Activated T-helper 17 cell treated with anti-CD3 and anti-CD28 coated beads, Interleukin-2, amount 50 U/mL, for 72 hours (primary cell): ENCODE results near the gene FAAP20. TPM values are rescaled to one million over a fixed set of nuclear protein-coding genes. Genes with fewer than 3 reads are reported as not detected.

Experiments
- ATAC-seq: fragments of 150-1000 bp; cut with Tn5 transposase; replicated peaks from 2 replicates; pipeline ENCODE4 v1.10.0; 2021; ENCODE audit warnings: mild to moderate bottlenecking, moderate library complexity
- H3K27ac Mint-ChIP-seq: one replicate; pipeline ENCODE4 v1.8.0; 2022; ENCODE audit warnings: mixed read lengths
- H3K27me3 Mint-ChIP-seq: one replicate; pipeline ENCODE4 v1.8.0; 2022; ENCODE audit warnings: mixed read lengths
- H3K36me3 Mint-ChIP-seq: one replicate; pipeline ENCODE4 v1.8.0; 2022; ENCODE audit warnings: low read depth, mild to moderate bottlenecking, mixed read lengths
- H3K4me1 Mint-ChIP-seq: one replicate; pipeline ENCODE4 v1.8.0; 2022; ENCODE audit warnings: mixed read lengths
- H3K4me3 Mint-ChIP-seq: one replicate; pipeline ENCODE4 v1.8.0; 2022; ENCODE audit warnings: mild to moderate bottlenecking, mixed read lengths
- H3K9me3 Mint-ChIP-seq: one replicate; pipeline ENCODE4 v1.8.0; 2022; ENCODE audit warnings: mixed read lengths
- total RNA-seq, 2 donors: library from RNA; stranded (reverse); gene quantifications; one replicate each; pipeline ENCODE4 v1.2.3, GENCODE V29; 2022

FAAP20 gene
- total RNA-seq, 2 donors from 2014 or later = 56.7 to 68.3 TPM

DNA sequence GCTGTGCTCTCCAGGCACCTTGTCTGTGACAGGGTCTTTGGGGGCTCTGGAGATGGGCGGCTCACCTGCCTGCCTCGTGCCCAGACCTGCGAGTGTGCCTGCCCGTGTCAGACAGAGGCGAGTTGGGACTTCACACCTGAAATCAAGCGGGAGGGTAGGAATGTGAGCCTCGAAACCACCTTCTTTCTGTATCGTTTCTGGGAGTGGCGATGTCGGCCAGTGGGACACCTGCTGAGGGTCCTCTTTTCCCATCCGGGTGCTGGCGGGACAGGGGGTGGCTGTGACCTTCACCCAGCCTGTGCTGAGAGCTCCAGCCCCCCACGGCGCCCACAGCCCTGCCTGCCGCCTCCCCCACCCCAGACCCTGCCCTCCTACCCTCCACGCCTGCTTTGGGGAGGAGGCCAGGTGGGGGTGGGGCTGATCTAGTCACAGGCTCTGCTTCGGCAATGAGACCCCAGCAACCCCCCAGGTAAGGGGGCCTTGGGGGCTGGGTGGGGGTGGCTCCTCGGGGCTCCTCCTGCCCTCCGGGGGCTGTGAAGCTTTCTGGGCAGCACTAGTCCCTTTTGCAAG, 15.6 kb upstream of the FAAP20 start:
- H3K27ac Mint-ChIP-seq = no peak overlapping the region
- H3K36me3 Mint-ChIP-seq = no peaks in the 10 kb centered on the region
- no peaks in the 10 kb centered on the region for H3K9me3 Mint-ChIP-seq
- no peaks in the 10 kb centered on the region for H3K4me1 Mint-ChIP-seq
- H3K4me3 Mint-ChIP-seq = no peak overlapping the region
- no peak for ATAC-seq
- H3K27me3 Mint-ChIP-seq = no peaks in the 10 kb centered on the region

DNA sequence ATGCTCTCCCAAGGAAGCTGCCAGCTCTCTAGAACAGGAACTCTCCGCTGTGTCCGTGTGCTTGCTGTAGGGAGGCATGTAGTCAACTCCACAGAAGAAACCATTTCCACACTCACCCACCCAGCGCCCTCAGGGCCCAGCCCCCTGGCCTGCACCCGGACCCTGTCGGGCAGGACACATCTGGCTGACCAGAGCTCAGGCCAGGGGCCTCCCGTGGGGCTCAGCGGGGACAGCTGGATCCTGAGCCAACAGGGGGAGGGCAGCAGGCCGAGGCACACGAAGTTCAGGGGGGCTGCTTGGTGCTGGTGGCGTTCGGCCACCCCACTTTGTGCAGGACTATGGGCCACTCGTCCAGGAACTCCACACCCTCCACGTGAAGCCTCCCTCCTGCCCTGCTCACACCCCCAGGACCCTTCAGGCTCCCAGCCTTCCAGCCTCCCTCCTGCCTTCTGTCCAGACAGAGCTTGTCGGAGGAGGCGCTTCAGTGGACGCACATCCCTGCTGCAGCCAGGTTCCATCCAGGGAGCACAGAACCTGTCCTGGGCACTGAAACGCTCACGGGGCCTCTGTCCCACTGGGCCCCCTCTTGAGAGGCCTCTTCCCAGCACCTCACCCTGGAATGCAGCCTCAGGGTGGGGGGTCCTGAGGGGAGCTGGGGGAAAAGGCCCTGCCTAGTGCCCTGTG, 15.0 kb upstream of the FAAP20 start:
- Mint-ChIP-seq H3K4me3 (no peak overlapping the region), H3K9me3 (no peaks in the 10 kb centered on the region), H3K27me3 (no peaks in the 10 kb centered on the region), H3K27ac (no peak overlapping the region), H3K36me3 (no peaks in the 10 kb centered on the region), H3K4me1 (no peaks in the 10 kb centered on the region)
- no peak for ATAC-seq

DNA sequence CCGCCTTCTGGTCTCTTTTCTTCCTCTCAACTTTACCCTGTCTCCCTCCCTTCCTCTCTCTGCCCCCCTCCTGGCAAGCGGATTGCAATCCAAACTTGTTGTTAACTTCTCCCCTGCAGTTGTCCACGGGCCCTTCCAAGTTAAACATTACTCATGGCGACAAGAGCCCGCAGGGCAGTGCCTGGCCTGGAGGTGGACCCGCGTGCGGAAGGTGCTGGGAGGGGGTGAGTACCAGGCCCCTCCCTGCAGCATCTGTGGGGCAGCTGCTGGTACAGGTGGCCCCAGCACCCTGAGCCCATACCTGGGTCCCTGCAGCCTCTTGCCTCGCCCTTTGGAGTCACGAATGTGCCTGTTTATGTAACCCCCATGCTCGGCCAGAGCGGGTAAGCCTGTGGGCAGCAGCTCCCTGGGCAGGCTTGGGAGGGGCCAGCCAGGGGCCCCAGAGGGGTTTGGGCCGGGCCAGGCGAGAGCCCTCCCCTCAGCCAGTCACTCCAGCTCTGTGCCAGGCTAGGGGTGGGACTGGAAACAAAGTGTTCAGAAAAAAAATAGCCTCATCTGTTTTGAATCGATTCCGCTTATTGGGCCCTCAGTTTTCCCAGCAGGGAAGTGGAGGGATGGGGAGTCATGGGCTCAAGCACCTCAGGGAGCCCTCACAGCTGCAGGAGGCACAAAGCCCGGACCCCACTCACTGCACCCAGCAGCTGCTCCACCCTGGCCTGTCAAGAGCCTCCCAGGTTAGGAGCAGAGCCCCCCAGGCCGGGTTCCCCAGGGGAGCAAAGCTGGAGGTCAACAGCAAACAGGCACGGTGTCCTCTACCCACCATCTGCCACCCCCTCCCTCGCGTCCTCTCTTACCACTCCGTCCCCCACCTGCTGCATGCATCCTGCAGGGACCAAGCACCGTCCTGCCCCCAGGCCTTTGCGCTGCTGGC, 14.0 kb upstream of the FAAP20 start:
- Mint-ChIP-seq H3K36me3 (no peaks in the 10 kb centered on the region), H3K9me3 (no peaks in the 10 kb centered on the region), H3K27me3 (no peaks in the 10 kb centered on the region), H3K4me1 (no peaks in the 10 kb centered on the region), H3K27ac (no peak overlapping the region), H3K4me3 (no peak overlapping the region)
- no peak for ATAC-seq

DNA sequence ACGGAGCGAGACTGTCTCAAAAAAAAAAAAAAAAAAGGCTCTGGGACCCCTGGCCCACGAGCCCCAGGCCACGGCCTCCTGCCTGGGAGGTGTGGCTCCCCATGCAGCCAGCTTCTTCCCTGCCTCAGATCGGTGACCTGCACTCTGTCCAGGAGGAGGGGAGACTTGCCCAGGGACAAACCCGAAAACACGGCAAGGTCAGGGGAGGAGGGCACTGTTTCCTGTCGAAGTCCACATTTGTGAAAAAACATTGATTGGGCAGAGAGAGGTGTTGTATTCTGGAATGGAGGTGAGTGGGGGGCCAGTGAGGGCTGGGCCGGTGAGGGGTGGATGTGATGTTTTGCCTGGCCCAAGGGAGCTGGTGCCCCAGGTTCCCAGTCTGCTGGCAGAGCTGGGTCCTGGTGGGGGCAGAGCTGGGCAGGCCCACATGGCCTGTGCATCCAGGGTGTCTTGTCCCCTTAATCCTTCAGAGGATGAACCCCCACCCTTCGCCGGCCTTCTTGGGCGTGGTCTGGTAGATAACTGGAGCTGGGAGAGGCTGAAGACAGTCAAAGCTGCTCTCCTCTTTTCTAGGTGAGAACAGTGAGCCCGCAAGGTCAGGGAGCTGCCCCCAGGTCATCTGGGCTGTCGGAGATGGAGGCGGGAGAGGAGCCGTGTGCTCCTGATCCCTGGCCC, 12.4 kb upstream of the FAAP20 start:
- no peaks in the 10 kb centered on the region for H3K4me1 Mint-ChIP-seq
- no peak overlapping the region for H3K27ac Mint-ChIP-seq
- H3K4me3 Mint-ChIP-seq = no peak overlapping the region
- no peaks in the 10 kb centered on the region for H3K36me3 Mint-ChIP-seq
- no peaks in the 10 kb centered on the region for H3K9me3 Mint-ChIP-seq
- ATAC-seq = no peak
- H3K27me3 Mint-ChIP-seq = no peaks in the 10 kb centered on the region

GRCh38 chr1:2205191-2205952, 10.8 kb upstream of the FAAP20 start:
- ATAC-seq = peak; percentile 85
- Mint-ChIP-seq H3K4me3 (peak overlapping the region; percentile 39), H3K36me3 (no peaks in the 10 kb centered on the region), H3K27ac (no peak overlapping the region), H3K27me3 (no peaks in the 10 kb centered on the region), H3K9me3 (no peaks in the 10 kb centered on the region), H3K4me1 (no peaks in the 10 kb centered on the region)

GRCh38 chr1:2204415-2205190, 10.0 kb upstream of the FAAP20 start:
- Mint-ChIP-seq H3K27ac (no peak overlapping the region), H3K36me3 (no peaks in the 10 kb centered on the region), H3K4me1 (peaks cover under 1% of the 10 kb centered on the region), H3K9me3 (no peaks in the 10 kb centered on the region), H3K4me3 (no peak overlapping the region), H3K27me3 (no peaks in the 10 kb centered on the region)
- ATAC-seq = peak; percentile 24

- H3K36me3 Mint-ChIP-seq = no peaks in the 10 kb centered on the region
- ATAC-seq = no peak
- H3K4me1 Mint-ChIP-seq = peaks cover 4% of the 10 kb centered on the region
- H3K4me3 Mint-ChIP-seq = no peak overlapping the region
- no peaks in the 10 kb centered on the region for H3K9me3 Mint-ChIP-seq
- H3K27ac Mint-ChIP-seq = no peak overlapping the region
- no peaks in the 10 kb centered on the region for H3K27me3 Mint-ChIP-seq
Observed at GRCh38 chr1:2203671-2204414, 9.3 kb upstream of the FAAP20 start.

DNA sequence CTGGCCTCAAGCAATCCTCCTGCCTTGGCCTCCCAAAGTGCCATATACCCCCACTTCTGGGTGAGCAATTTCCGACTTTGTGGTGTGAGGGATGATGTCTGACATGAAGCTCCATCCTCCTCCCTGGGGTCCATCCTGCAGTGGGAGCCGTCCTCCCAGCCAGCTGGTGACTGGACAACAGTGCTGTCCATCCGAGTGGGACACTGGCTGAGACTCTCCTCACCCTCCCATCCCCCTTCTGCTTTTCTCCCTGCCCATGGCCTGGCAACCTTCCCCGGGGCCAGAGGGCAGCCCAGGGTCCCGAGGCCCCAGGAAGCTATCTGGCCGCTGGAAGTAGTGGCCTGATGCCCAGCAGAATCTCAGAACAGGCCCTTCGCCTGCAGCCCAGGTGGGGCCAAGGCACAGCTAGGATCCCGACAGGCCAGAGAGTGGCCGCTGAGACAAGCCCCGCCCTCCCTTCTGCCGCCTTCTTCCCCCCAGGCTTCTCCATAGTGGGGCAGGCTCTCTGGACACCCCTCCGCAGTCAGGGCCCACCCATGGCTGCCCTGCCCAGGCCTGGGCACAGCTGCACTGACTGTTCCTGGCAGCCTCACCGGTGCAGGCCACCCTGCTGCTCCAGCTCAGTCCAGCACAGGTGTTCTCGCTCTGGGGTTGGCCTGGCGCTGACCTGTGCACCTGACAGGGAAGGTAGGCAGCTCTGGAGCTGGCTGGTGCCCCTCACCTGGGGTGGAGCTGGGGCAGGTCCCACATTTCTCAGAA, 8.4 kb upstream of the FAAP20 start:
- Mint-ChIP-seq H3K27ac (no peak overlapping the region), H3K9me3 (no peaks in the 10 kb centered on the region), H3K36me3 (no peaks in the 10 kb centered on the region), H3K27me3 (no peaks in the 10 kb centered on the region), H3K4me1 (peaks cover 4% of the 10 kb centered on the region), H3K4me3 (no peak overlapping the region)
- ATAC-seq = no peak

- H3K27ac Mint-ChIP-seq = no peak overlapping the region
- peaks cover 4% of the 10 kb centered on the region for H3K4me1 Mint-ChIP-seq
Observed at GRCh38 chr1:2202008-2202575, 7.5 kb upstream of the FAAP20 start.

DNA sequence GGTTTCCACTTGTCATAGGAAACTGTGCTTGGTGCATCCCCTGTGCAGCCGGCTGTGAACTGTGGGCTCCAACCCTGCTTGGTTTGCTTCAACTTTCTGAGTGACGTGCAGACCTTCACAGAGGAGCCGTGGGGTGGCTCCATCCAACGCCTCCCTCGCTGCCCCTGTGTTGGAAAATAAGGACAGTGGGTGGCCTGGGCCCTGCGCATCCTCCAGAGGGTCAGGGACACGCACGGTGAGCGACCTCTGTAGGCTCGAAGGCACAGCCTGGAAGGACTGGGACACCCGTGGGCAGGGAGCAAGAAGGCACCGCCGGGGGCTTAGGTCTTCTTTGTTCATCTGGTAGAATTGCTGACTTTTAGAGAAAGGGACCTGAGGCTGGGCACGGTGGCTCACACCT, 6.5 kb upstream of the FAAP20 start:
- peaks cover 4% of the 10 kb centered on the region for H3K4me1 Mint-ChIP-seq
- H3K9me3 Mint-ChIP-seq = no peaks in the 10 kb centered on the region
- no peak overlapping the region for H3K4me3 Mint-ChIP-seq
- H3K27me3 Mint-ChIP-seq = no peaks in the 10 kb centered on the region
- no peak for ATAC-seq
- no peak overlapping the region for H3K27ac Mint-ChIP-seq
- H3K36me3 Mint-ChIP-seq = no peaks in the 10 kb centered on the region

More at GRCh38 chr1:2202008-2202575, 7.5 kb upstream of the FAAP20 start:
- Mint-ChIP-seq H3K27me3 (no peaks in the 10 kb centered on the region), H3K9me3 (no peaks in the 10 kb centered on the region), H3K36me3 (no peaks in the 10 kb centered on the region), H3K4me3 (no peak overlapping the region)
- no peak for ATAC-seq

- no peak for ATAC-seq
- Mint-ChIP-seq H3K36me3 (no peaks in the 10 kb centered on the region), H3K27ac (peak overlapping the region; percentile 94), H3K27me3 (no peaks in the 10 kb centered on the region), H3K4me3 (peak overlapping the region; percentile 95), H3K4me1 (peaks cover 4% of the 10 kb centered on the region), H3K9me3 (no peaks in the 10 kb centered on the region)
Observed at GRCh38 chr1:2200308-2200943, 5.9 kb upstream of the FAAP20 start.
